Measurements from ENCODE around the gene CWC25. TPM values are rescaled to one million over a fixed set of nuclear protein-coding genes. Genes with fewer than 3 reads are reported as not detected.
A peak's percentile ranks its signal among the peaks of the same experiment; 100 is the strongest.

CWC25 gene
- total and polyA plus RNA-seq, 9 of the 15 experiments (the other 6 are each of a cell fraction or from before 2014, with no cell fraction given), result 16.5 to 27.4 (median 23.0) TPM

DNA sequence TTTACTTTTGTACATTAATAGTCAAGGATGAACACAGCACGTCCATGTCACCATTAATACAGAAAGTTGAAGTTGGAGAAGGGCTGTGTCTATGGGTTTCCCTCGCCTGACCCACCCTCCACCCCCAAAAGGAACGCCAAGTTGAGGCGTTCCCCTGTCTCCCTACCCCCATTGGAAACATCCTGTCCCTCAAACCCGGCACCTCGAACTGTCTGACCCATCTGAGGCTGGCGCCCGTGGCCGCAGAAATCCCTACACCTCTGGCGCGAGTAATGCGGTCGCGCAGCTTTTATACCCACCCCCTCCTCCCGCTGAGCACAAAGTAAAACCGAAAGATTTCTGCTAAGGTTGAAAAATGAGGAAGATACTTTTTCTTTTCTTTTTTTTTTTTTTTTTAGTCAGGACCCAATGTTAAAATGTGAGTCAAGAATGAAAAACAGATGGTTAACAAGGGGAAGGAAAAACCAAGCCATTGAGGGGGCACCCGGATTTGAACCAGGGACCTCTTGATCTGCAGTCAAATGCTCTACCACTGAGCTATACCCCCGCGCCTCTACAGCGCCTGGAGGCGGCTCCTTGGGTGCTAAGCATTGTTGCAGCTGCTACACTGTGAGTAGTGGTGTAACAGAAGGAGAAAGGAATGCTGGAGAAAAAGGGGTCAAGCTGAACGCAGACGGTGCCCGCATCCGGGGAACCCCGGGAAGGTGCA, 43.9 kb upstream of the CWC25 start (continued):
- peak; percentile 56 for TF ChIP-seq ZNF407 (IDR thresholded peaks at IDR 0.05; ENCODE audit: low read depth)
- peak; percentile 60 for TF ChIP-seq RB1 (IDR thresholded peaks at IDR 0.05; ENCODE audit: low read depth)
- TF ChIP-seq ZC3H4 (CRISPR knock-in tag; IDR thresholded peaks at IDR 0.05; ENCODE audit: borderline replicate concordance), result no peak
- no peak for TF ChIP-seq MTF1 (CRISPR knock-in tag; IDR thresholded peaks at IDR 0.05; ENCODE audit: borderline replicate concordance)
- TF ChIP-seq AFF1 (IDR thresholded peaks at IDR 0.05; ENCODE audit: low read depth in 1 of 2, partially characterized antibody in 2 of 2), result peak in 1 of 2 experiments; percentile 65
- peak; percentile 93 for TF ChIP-seq BRD4 (IDR thresholded peaks at IDR 0.05)
- TF ChIP-seq, protein P1, sequence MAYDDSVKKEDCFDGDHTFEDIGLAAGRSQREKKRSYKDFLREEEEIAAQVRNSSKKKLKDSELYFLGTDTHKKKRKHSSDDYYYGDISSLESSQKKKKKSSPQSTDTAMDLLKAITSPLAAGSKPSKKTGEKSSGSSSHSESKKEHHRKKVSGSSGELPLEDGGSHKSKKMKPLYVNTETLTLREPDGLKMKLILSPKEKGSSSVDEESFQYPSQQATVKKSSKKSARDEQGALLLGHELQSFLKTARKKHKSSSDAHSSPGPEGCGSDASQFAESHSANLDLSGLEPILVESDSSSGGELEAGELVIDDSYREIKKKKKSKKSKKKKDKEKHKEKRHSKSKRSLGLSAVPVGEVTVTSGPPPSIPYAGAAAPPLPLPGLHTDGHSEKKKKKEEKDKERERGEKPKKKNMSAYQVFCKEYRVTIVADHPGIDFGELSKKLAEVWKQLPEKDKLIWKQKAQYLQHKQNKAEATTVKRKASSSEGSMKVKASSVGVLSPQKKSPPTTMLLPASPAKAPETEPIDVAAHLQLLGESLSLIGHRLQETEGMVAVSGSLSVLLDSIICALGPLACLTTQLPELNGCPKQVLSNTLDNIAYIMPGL (CRISPR knock-in tag; IDR thresholded peaks at IDR 0.05), result 0 out of 2 replicates have a peak, but pooled peaks have one; percentile 58
- no peak for TF ChIP-seq HOMEZ (CRISPR knock-in tag; IDR thresholded peaks at IDR 0.05)
- 0 out of 2 replicates have a peak, but pooled peaks have one; percentile 54 for TF ChIP-seq SMAD3 (CRISPR knock-in tag; conservative IDR thresholded peaks at IDR 0.05)
- peak; percentile 10; the same call in 1 of the 2 replicates for TF ChIP-seq NCOR1 (IDR thresholded peaks at IDR 0.05)
- no peak for TF ChIP-seq ZNF717 (CRISPR knock-in tag; IDR thresholded peaks at IDR 0.05)

All from K562 (cell line).